HEK293 (cell line): ENCODE measurements around the gene EIF4E2.

Experiments
- CTCF ChIA-PET: fragments of 350-600 bp; formaldehyde crosslinking; extraction: SDS; loops from one replicate; lab custom pipeline; 2021; ENCODE audit warnings: antibody characterized with exemption; lab: Yijun Ruan, JAX
- POLR2A ChIA-PET: fragments of 300-600 bp; formaldehyde crosslinking; extraction: SDS; loops from one replicate; lab custom pipeline; 2020; ENCODE audit warnings: antibody characterized with exemption, inconsistent platforms; lab: Yijun Ruan, JAX
- H3K27ac ChIP-seq: fragments of 200-500 bp; sonication (Bioruptor generic); 2 replicates; pipeline ENCODE4 v1.5.1; 2014; ENCODE audit warnings: low read depth, low read length, control low read depth, inconsistent platforms; ENCODE audit errors: extremely low read depth
- H3K36me3 ChIP-seq, 2 experiments: fragments of 200-500 bp in 1 of 2; sonication (Bioruptor generic) in 1 of 2; 1 replicate in 1 of 2; 2 replicates in 1 of 2; pipeline ENCODE4 v1.5.1; 2014 to 2017; ENCODE audit warnings: inconsistent platforms in 2 of 2, low read length in 2 of 2; ENCODE audit not compliant: control insufficient read depth in 2 of 2, insufficient read depth in 1 of 2
- H3K4me1 ChIP-seq: fragments of 200-500 bp; sonication (Bioruptor generic); 2 replicates; pipeline ENCODE4 v1.5.1; 2014; ENCODE audit warnings: mild to moderate bottlenecking, low read length, inconsistent platforms; ENCODE audit not compliant: control insufficient read depth, insufficient read depth
- H3K4me3 ChIP-seq: 2 replicates; pipeline ENCODE4 v1.5.1; 2011; ENCODE audit warnings: low read depth, mild to moderate bottlenecking, control low read depth, low read length, moderate library complexity
- H3K9me3 ChIP-seq: fragments of 200-500 bp; sonication (Bioruptor generic); 2 replicates; pipeline ENCODE4 v1.5.1; 2014; ENCODE audit warnings: low read depth, low read length, inconsistent platforms; ENCODE audit not compliant: control insufficient read depth, insufficient read depth
- EGR2 ChIP-seq: fragments of 450-650 bp; formaldehyde crosslinking; IDR thresholded peaks from 2 replicates; pipeline ENCODE4 v1.5.1; 2016; ENCODE audit warnings: low read depth, missing biosample characterization, missing genetic modification characterization
- GFI1B ChIP-seq: fragments of 450-650 bp; formaldehyde crosslinking; IDR thresholded peaks from 2 replicates; pipeline ENCODE4 v1.5.1; 2016; ENCODE audit warnings: missing biosample characterization, missing genetic modification characterization
- SALL2 ChIP-seq: fragments of 450-650 bp; formaldehyde crosslinking; IDR thresholded peaks from 2 replicates; pipeline ENCODE4 v1.5.0; 2017; ENCODE audit warnings: missing biosample characterization, mild to moderate bottlenecking, missing genetic modification characterization, borderline replicate concordance
- SCRT2 ChIP-seq: fragments of 450-650 bp; formaldehyde crosslinking; IDR thresholded peaks from 2 replicates; pipeline ENCODE4 v1.5.1; 2016; ENCODE audit warnings: missing biosample characterization, missing genetic modification characterization
- TCF7L2 ChIP-seq: IDR thresholded peaks from 2 replicates; pipeline ENCODE4 v1.6.1; 2011; ENCODE audit warnings: low read depth, mild to moderate bottlenecking, inconsistent platforms, low read length, moderate library complexity, borderline replicate concordance
- YY1 ChIP-seq: fragments of 450-650 bp; formaldehyde crosslinking; IDR thresholded peaks from 2 replicates; pipeline ENCODE4 v1.5.1; 2018; ENCODE audit warnings: missing biosample characterization, missing genetic modification characterization
- ZBTB7A ChIP-seq: fragments of 450-650 bp; formaldehyde crosslinking; IDR thresholded peaks from 2 replicates; pipeline ENCODE4 v1.5.1; 2016; ENCODE audit warnings: low read depth, missing biosample characterization, missing genetic modification characterization
- ZFHX2 ChIP-seq: fragments of 450-650 bp; formaldehyde crosslinking; conservative IDR thresholded peaks from 2 replicates; pipeline ENCODE4 v1.5.1; 2016; ENCODE audit warnings: missing biosample characterization, missing genetic modification characterization
- ZNF133 ChIP-seq: fragments of 450-650 bp; formaldehyde crosslinking; IDR thresholded peaks from 2 replicates; pipeline ENCODE4 v1.5.1; 2016; ENCODE audit warnings: missing biosample characterization, missing genetic modification characterization
- ZNF174 ChIP-seq: fragments of 450-650 bp; formaldehyde crosslinking; IDR thresholded peaks from 2 replicates; pipeline ENCODE4 v1.5.0; 2017; ENCODE audit warnings: missing biosample characterization, mild to moderate bottlenecking, missing genetic modification characterization
- ZNF19 ChIP-seq: fragments of 450-650 bp; formaldehyde crosslinking; IDR thresholded peaks from 2 replicates; pipeline ENCODE4; 2016; ENCODE audit warnings: missing biosample characterization, missing genetic modification characterization, low read depth
- ZNF514 ChIP-seq: fragments of 450-650 bp; formaldehyde crosslinking; IDR thresholded peaks from 2 replicates; pipeline ENCODE4 v1.5.1; 2016; ENCODE audit warnings: missing biosample characterization, missing genetic modification characterization
- ZNF544 ChIP-seq: fragments of 450-650 bp; formaldehyde crosslinking; IDR thresholded peaks from 2 replicates; pipeline ENCODE4 v1.5.0; 2017; ENCODE audit warnings: missing biosample characterization, missing genetic modification characterization
- ZNF555 ChIP-seq: fragments of 450-650 bp; formaldehyde crosslinking; conservative IDR thresholded peaks from 2 replicates; pipeline ENCODE4 v1.5.1; 2017; ENCODE audit warnings: missing biosample characterization, mild to moderate bottlenecking, missing genetic modification characterization, inconsistent platforms
- ZNF654 ChIP-seq: fragments of 450-650 bp; formaldehyde crosslinking; IDR thresholded peaks from 2 replicates; pipeline ENCODE4 v1.5.1; 2016; ENCODE audit warnings: low read depth, missing biosample characterization, missing genetic modification characterization
- ZNF837 ChIP-seq: fragments of 450-650 bp; formaldehyde crosslinking; IDR thresholded peaks from 2 replicates; pipeline ENCODE4 v1.5.1; 2016; ENCODE audit warnings: missing biosample characterization, missing genetic modification characterization
- ZNF843 ChIP-seq: fragments of 450-650 bp; formaldehyde crosslinking; IDR thresholded peaks from 2 replicates; pipeline ENCODE4 v1.5.1; 2016; ENCODE audit warnings: missing biosample characterization, missing genetic modification characterization
- TF ChIP-seq, protein P1 (sequence below): fragments of 450-650 bp; formaldehyde crosslinking; IDR thresholded peaks from 2 replicates; pipeline ENCODE4 v1.5.1; 2017; ENCODE audit warnings: missing biosample characterization, mild to moderate bottlenecking, missing genetic modification characterization, moderate library complexity
- TF ChIP-seq, protein P2 (sequence below): fragments of 450-650 bp; formaldehyde crosslinking; IDR thresholded peaks from 2 replicates; pipeline ENCODE4 v1.5.1; 2017; ENCODE audit warnings: missing biosample characterization, missing genetic modification characterization
- TF ChIP-seq, protein P3 (sequence below): fragments of 450-650 bp; formaldehyde crosslinking; IDR thresholded peaks from 2 replicates; pipeline ENCODE4 v1.5.0; 2017; ENCODE audit warnings: missing biosample characterization, missing genetic modification characterization, borderline replicate concordance

EIF4E2 gene

DNA sequence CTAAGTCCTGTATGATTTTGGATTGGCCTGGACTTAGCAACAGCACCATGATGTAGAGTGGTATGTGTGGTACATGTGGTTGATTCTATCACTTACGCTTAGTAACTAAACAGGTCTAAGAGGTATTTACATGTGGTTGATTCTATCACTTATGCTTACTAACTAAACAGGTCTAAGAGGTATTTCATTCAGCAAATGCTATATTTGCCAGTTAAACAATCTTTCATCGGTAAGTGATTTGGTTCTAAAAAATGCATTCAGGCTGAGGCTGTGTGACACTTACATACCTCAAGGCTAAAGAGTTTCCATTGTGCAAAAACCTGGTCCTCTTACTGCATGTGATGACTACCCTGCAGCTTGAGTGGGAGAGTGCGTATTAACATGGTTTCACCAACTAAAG, 13.1 kb downstream of the EIF4E2 start (continued):
- TF ChIP-seq SCRT2 (tag by site-specific recombination) = no peak
- TF ChIP-seq ZBTB7A (tag by site-specific recombination) = no peak
- TF ChIP-seq SALL2 (tag by site-specific recombination) = no peak
- TF ChIP-seq, protein P1, sequence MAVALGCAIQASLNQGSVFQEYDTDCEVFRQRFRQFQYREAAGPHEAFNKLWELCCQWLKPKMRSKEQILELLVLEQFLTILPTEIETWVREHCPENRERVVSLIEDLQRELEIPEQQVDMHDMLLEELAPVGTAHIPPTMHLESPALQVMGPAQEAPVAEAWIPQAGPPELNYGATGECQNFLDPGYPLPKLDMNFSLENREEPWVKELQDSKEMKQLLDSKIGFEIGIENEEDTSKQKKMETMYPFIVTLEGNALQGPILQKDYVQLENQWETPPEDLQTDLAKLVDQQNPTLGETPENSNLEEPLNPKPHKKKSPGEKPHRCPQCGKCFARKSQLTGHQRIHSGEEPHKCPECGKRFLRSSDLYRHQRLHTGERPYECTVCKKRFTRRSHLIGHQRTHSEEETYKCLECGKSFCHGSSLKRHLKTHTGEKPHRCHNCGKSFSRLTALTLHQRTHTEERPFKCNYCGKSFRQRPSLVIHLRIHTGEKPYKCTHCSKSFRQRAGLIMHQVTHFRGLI = no peak
- no peak for TF ChIP-seq ZNF514 (tag by site-specific recombination)

DNA sequence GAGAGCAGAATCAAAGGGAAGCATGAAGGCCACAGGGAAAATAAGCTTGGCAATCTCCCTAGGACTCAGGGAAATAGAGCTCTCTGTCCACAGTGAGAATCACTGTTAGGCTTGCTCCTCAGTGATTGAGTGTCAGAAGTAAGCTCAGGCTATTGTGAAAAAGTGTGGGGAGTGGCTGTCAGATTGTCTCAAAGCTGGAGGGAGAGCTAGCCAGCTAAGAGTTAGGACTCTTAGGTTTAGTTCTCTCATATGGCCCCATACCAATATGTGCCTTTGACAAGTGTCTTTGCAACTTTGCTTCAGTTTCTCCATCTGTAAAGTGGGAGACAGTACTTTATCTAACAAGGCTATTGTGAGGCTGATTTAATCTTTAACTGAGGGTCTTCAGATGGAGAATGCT, 17.2 kb downstream of the EIF4E2 start:
- CTCF ChIA-PET = interaction anchor here (0.7 to 0.9 kb wide), 2 partner anchors 11 to 893 kb away, joined by 3 read pairs; no protein-coding TSS in a partner anchor
- Histone ChIP-seq H3K4me3 (no peak overlapping the region), H3K27ac (no peak overlapping the region), H3K36me3 (peaks cover 22 to 96% of the 10 kb centered on the region in 2 experiments), H3K9me3 (no peaks in the 10 kb centered on the region), H3K4me1 (0 out of 2 replicates have a peak, but pooled peaks cover 2% of the 10 kb centered on the region)
- TF ChIP-seq GFI1B (tag by site-specific recombination) (no peak), EGR2 (tag by site-specific recombination) (no peak), ZNF837 (tag by site-specific recombination) (no peak), ZNF843 (tag by site-specific recombination) (no peak), ZNF555 (tag by site-specific recombination) (no peak), ZNF654 (tag by site-specific recombination) (no peak), ZNF174 (no peak), YY1 (tag by site-specific recombination) (no peak), TCF7L2 (no peak), ZNF133 (tag by site-specific recombination) (no peak), ZNF544 (tag by site-specific recombination) (no peak), ZNF19 (no peak), ZFHX2 (tag by site-specific recombination) (no peak)
- TF ChIP-seq, protein P2, sequence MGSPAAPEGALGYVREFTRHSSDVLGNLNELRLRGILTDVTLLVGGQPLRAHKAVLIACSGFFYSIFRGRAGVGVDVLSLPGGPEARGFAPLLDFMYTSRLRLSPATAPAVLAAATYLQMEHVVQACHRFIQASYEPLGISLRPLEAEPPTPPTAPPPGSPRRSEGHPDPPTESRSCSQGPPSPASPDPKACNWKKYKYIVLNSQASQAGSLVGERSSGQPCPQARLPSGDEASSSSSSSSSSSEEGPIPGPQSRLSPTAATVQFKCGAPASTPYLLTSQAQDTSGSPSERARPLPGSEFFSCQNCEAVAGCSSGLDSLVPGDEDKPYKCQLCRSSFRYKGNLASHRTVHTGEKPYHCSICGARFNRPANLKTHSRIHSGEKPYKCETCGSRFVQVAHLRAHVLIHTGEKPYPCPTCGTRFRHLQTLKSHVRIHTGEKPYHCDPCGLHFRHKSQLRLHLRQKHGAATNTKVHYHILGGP (tag by site-specific recombination) = no peak
- TF ChIP-seq, protein P3, sequence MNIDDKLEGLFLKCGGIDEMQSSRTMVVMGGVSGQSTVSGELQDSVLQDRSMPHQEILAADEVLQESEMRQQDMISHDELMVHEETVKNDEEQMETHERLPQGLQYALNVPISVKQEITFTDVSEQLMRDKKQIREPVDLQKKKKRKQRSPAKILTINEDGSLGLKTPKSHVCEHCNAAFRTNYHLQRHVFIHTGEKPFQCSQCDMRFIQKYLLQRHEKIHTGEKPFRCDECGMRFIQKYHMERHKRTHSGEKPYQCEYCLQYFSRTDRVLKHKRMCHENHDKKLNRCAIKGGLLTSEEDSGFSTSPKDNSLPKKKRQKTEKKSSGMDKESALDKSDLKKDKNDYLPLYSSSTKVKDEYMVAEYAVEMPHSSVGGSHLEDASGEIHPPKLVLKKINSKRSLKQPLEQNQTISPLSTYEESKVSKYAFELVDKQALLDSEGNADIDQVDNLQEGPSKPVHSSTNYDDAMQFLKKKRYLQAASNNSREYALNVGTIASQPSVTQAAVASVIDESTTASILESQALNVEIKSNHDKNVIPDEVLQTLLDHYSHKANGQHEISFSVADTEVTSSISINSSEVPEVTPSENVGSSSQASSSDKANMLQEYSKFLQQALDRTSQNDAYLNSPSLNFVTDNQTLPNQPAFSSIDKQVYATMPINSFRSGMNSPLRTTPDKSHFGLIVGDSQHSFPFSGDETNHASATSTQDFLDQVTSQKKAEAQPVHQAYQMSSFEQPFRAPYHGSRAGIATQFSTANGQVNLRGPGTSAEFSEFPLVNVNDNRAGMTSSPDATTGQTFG (tag by site-specific recombination) = no peak
- POLR2A ChIA-PET = interaction anchor here (1.4 kb wide), 1 partner anchor 17 kb away, joined by 3 read pairs; the partner anchor contains the start of genes EIF4E2 and TIGD1
